GM12891 (cell line): ENCODE measurements around the gene CFTR.
"Not testable (repeated sequence)": the region's sequence is repeated elsewhere in the genome, so short reads cannot be mapped to it uniquely, and the experiment has no call there.

Experiments used
- DNase-seq: peaks from one replicate; pipeline ENCODE4 v3.0.0; 2011; ENCODE audit warnings: low spot score; ENCODE audit not compliant: insufficient read length
- FAIRE-seq: peaks from 2 replicates; lab custom pipeline; 2011; peaks lifted over from hg19 to GRCh38; lab: Jason Lieb, UNC
- PAX5 ChIP-seq: IDR thresholded peaks from 2 replicates; pipeline ENCODE4 v1.6.1; 2011; ENCODE audit warnings: low read length, moderate library complexity, mild to moderate bottlenecking; ENCODE audit not compliant: insufficient read depth, severe bottlenecking
- POLR2A ChIP-seq: IDR thresholded peaks from 2 replicates; pipeline ENCODE4 v1.6.1; 2011; ENCODE audit warnings: low read depth, low read length, control low read depth
- POLR2AphosphoS5 ChIP-seq: IDR thresholded peaks from 2 replicates; pipeline ENCODE4 v1.6.1; 2011; ENCODE audit warnings: low read depth, low read length, control low read depth
- POU2F2 ChIP-seq: IDR thresholded peaks from 2 replicates; pipeline ENCODE4 v1.6.1; 2011; ENCODE audit warnings: low read depth, mild to moderate bottlenecking, control low read depth, low read length, moderate library complexity
- SPI1 ChIP-seq: IDR thresholded peaks from 2 replicates; pipeline ENCODE4 v1.6.1; 2011; ENCODE audit warnings: low read depth, low read length, control low read depth
- TAF1 ChIP-seq: IDR thresholded peaks from 2 replicates; pipeline ENCODE4 v1.6.1; 2011; ENCODE audit warnings: low read depth, low read length, control low read depth

Gene CFTR

DNA sequence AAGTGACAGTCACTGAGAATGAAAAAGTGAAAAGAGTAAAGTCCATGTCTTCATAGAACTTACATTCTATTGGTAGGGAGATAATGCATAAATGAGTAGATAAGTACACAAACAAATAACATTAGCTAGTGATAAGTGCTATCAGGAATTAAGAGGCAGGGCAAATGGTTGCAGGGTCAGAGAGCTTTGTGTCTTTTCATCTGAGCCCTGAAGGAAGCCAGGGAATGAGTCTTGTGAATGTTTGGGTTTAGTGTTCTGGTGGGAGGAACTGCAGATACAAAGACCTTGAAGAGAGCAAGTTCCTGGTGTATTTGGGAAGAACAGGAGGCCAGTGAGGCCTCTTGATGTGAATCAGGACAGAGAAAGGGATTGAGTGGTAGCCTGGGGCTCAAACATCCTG is 209.6 kb downstream of the CFTR start:
- TF ChIP-seq SPI1 (no peak), PAX5 (no peak), TAF1 (no peak), POLR2AphosphoS5 (no peak), POLR2A (no peak)
- DNase-seq (no peak), FAIRE-seq (no peak)

DNA sequence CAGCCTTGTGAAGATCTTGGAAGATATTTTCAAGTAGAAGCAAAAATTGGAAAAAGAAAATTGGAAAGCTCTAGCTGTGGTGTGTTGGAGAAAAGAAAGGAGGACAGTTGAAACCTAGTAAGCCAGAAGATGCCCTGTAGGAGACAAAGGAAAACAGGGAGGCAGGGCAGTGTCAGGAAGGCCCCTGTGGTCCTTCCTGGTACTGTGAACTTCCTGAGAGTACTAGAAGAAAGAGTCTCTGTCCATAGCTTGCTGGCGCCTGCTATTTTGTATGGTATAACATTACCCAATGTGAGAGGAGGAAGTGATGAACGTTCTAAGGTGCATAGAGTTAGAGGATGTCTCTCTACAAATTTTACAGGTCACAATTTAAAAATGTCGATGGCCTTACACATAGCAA is 210.3 kb downstream of the CFTR start:
- no peak for FAIRE-seq
- no peak for TF ChIP-seq POLR2A
- no peak for TF ChIP-seq POU2F2
- no peak for TF ChIP-seq SPI1
- TF ChIP-seq TAF1, result no peak
- TF ChIP-seq PAX5, result no peak
- no peak for TF ChIP-seq POLR2AphosphoS5

DNA sequence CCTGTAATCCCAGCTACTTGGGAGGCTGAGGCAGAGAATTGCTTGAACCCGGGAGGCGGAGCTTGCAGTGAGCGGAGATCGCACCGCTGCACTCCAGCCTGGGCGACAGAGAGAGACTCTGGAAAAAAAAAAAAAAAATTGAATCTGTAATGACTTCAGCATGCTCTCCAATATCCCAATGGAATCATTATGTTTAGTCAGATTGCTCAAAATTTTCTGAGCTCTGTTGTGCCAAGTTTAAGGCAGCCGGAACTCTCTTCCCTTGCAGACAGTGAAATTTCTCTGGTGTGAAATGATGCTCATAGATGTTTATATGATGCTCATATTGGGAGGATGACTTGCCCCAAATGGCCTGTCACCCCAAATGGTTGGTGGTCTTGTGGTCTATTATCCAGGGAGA is 212.5 kb downstream of the CFTR start:
- FAIRE-seq, result no peak

More for the DNA sequence above, 210.3 kb downstream of the CFTR start:
- no peak for DNase-seq

DNA sequence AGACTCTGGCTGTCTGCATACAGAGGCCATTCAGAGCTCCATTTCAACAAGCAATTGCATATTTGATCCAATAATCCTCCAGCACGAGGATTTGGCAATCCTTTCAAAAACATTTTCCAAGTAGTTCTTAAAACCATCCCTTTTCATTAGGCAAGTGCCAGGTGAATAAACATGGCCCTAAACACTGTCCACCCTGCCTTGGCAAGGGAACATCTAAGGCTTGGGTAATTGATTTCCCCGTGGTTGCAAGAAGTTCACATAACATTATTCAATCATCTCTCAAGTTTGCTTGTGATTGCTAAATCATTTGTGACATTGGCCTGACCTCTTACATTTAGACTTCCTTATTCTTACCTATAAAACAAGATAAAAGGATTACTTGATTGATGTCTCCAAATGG is 218.2 kb downstream of the CFTR start:
- FAIRE-seq, result no peak
- no peak for DNase-seq
- TF ChIP-seq POLR2AphosphoS5 (no peak), TAF1 (no peak)

More for the DNA sequence above, 212.5 kb downstream of the CFTR start:
- TF ChIP-seq TAF1 (no peak), SPI1 (no peak), POLR2A (no peak), PAX5 (no peak), POU2F2 (no peak), POLR2AphosphoS5 (no peak)
- DNase-seq, result no peak

DNA sequence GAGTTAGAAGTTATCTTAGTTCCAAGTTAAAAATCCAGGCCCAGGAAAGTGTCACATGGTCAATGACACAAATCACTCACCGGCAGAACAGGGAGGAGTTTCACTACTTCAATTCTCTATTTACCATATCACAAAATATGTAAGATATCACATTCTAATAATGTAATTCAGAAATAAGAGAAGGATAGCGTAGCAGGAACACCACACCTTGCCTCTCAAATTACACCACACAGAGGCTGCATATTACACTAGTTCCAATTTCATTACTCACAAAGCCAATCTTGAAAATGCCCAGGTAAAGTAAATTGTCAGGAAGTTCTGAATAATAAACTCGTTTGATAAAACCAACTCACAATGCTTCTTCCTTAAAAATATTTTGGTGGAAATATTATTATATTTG is 224.2 kb downstream of the CFTR start:
- no peak for DNase-seq
- FAIRE-seq, result no peak
- TF ChIP-seq SPI1 (no peak), PAX5 (no peak), TAF1 (no peak), POLR2A (no peak), POU2F2 (no peak)

DNA sequence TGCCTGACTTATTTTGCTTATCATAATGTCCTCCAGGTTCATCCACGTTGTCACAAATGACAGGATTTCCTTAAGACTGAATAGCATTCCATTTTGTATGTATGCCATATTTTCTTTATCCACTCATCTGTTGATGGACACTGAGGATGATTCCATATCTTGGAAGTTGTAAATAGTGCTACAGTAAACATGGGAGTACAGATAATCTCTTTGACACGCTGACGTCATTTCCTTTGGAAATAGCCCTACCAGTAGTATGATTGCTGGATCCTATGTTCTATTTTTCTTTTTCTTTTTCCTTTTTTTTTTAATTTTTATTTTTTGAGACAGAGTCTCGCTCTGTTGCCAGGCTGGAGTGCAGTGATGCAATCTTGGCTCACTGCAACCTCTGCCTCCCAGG is 225.8 kb downstream of the CFTR start:
- FAIRE-seq (no peak), DNase-seq (no peak)
- no peak for TF ChIP-seq POU2F2
- no peak for TF ChIP-seq PAX5
- no peak for TF ChIP-seq POLR2A
- no peak for TF ChIP-seq SPI1
- TF ChIP-seq POLR2AphosphoS5, result no peak
- no peak for TF ChIP-seq TAF1

DNA sequence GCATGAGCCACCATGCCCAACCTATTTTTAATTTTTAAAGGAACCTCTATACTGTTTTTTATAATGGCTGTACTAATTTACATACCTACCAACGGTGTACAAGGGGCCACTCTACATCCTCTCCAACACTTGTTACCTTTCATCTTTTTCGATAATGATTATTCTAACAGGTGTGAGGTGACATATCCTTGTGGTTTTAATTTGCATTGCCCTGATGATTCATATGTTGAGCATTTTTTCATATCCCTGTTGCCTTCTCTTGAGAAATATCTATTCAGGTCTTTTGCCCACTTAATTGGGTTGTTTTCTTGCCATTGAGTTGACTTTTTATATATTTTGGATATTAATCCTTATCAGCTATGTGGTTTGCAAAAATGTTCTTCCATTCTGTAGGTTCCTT is 226.4 kb downstream of the CFTR start:
- DNase-seq, result no peak
- no peak for FAIRE-seq
- no peak for TF ChIP-seq SPI1
- TF ChIP-seq TAF1, result no peak
- TF ChIP-seq POLR2AphosphoS5, result no peak
- no peak for TF ChIP-seq POLR2A

DNA sequence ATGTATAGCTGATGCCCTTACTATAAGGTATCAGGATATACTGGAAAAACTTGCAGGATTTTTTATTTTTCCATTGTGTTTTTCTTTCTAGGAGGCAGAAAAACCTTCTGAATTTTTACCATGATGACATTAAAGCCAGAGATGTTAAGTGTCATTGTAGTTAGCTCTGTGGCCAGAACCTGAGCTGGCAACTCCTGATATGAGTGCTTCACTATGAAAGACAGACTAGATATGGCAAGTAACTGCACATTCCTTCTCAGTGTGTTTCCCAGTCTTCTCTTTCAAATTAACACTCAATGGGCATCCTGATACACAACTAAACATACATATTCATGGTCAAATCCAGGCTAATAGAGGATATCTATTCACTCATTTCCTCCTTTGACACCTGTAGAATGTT is 227.3 kb downstream of the CFTR start:
- DNase-seq (no peak), FAIRE-seq (no peak)
- TF ChIP-seq TAF1, result no peak
- no peak for TF ChIP-seq POLR2AphosphoS5
- no peak for TF ChIP-seq POU2F2
- TF ChIP-seq SPI1, result no peak
- TF ChIP-seq PAX5, result no peak
- no peak for TF ChIP-seq POLR2A

DNA sequence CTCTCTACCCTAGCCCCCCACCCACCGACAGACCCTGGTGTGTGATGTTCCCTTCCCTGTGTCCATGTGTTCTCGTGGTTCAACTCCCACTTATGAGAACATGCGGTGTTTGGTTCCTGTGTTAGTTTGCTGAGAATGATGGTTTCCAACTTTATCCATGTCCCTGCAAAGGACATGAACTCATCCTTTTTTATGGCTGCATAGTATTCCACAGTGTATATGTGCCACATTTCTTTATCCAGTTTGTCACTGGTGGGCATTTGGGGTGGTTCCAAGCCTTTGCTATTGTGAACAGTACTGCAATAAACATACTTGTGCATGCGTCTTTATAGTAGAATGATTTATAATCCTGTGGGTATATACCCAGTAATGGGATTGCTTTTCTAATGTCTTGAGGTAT is 228.3 kb downstream of the CFTR start:
- DNase-seq, FAIRE-seq: not testable (repeated sequence)

DNA sequence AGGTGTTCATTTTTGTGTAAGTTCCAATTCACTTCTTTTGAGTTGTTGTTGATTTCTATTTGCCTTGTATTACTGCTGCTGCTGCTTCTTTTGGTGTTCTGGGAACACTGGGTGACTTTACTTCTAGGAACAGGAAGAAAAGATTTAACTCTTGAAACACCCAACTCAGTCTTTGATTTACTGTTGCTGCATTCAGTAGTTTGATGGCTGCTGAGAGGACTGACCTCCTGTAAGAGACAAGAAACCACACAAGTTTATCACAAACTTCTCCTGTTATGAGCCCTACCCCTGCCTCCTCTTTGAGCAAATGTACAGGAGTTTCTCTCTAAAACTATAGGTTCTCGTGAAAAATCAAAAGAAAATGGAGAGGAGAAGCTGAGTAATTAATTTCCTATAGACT is 231.7 kb downstream of the CFTR start:
- TF ChIP-seq POLR2AphosphoS5 (no peak), TAF1 (no peak), SPI1 (no peak), POLR2A (no peak), POU2F2 (no peak), PAX5 (no peak)
- DNase-seq (no peak), FAIRE-seq (no peak)

DNA sequence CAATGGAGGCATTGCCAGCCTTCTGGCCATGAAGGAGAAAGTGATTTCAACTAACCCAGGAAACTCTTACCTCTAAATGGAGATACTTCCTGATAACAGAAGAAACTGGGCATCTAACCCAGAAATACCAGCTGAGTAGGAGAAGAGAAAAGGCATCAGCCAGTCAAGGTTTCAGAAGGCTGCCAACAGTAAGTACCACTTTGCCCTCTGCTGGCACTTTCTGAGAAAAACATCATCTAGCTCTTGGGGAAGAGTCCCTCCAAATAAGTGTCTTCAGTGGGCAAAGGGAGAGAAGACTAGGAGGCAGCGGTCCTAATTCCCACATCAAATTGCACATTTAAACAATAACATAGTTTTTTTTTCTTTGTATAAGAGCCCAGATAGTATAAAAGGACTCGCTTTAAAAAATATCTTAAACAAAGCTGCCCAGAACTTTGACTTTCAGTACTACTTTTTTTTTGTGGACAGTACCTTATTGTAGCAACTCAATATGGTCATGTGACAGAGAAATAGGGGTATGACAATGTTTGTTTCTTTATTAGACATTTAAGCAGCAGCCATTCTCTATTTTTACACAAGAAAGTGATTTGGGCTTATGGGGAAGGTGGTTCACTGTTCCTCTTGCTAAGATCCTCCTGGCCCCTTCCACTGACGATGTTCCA is 236.1 kb downstream of the CFTR start:
- FAIRE-seq (no peak), DNase-seq (peak; percentile 22)
- TF ChIP-seq POU2F2 (no peak), TAF1 (no peak), POLR2A (no peak), PAX5 (no peak), POLR2AphosphoS5 (no peak), SPI1 (no peak)
